ENCODE measurements around the gene CAMKV. TPM values are rescaled to one million over a fixed set of nuclear protein-coding genes. Genes with fewer than 3 reads are reported as not detected.

Gene CAMKV
- total RNA-seq, 1 donor from 2014 or later, result 10.6 TPM

- Mint-ChIP-seq H3K36me3 (no peaks in the 10 kb centered on the region), H3K27ac (peak within 1 kb of the TSS; percentile 65), H3K4me3 (peak within 1 kb of the TSS; percentile 65), H3K27me3 (no peaks in the 10 kb centered on the region), H3K4me1 (ENCODE audit: unreplicated experiment) (peaks cover 5% of the 10 kb centered on the region), H3K9me3 (no peaks in the 10 kb centered on the region)
- no peak for TF ChIP-seq CTCF (conservative IDR thresholded peaks at IDR 0.05)
- DNase-seq (ENCODE audit: extremely low spot score, unreplicated experiment), result peak; percentile 80
Measured at GRCh38 chr3:49903451-49904424, 34.0 kb upstream of the CAMKV start, which contains the start of gene MST1R. TSS of gene MST1R (minus strand) at chr3:49903873. CDS start at chr3:49903609, 264 bp downstream.

GRCh38 chr3:49902511-49903345 is 33.0 kb upstream of the CAMKV start:
- Mint-ChIP-seq H3K27me3 (no peaks in the 10 kb centered on the region), H3K4me1 (ENCODE audit: unreplicated experiment) (peaks cover 5% of the 10 kb centered on the region), H3K36me3 (no peaks in the 10 kb centered on the region), H3K9me3 (no peaks in the 10 kb centered on the region), H3K4me3 (no peak overlapping the region), H3K27ac (no peak overlapping the region)
- no peak for TF ChIP-seq CTCF (conservative IDR thresholded peaks at IDR 0.05)
- no peak for DNase-seq (ENCODE audit: extremely low spot score, unreplicated experiment)

GRCh38 chr3:49901366-49902339 is 31.9 kb upstream of the CAMKV start:
- Mint-ChIP-seq H3K4me1 (ENCODE audit: unreplicated experiment) (peaks cover 5% of the 10 kb centered on the region), H3K4me3 (no peak overlapping the region), H3K36me3 (no peaks in the 10 kb centered on the region), H3K27me3 (no peaks in the 10 kb centered on the region), H3K27ac (peak overlapping the region; percentile 50), H3K9me3 (no peaks in the 10 kb centered on the region)
- no peak for TF ChIP-seq CTCF (conservative IDR thresholded peaks at IDR 0.05)
- no peak for DNase-seq (ENCODE audit: extremely low spot score, unreplicated experiment)

- Mint-ChIP-seq H3K4me1 (ENCODE audit: unreplicated experiment) (no peaks in the 10 kb centered on the region), H3K27me3 (no peaks in the 10 kb centered on the region), H3K9me3 (no peaks in the 10 kb centered on the region), H3K27ac (peak overlapping the region; percentile 50), H3K36me3 (no peaks in the 10 kb centered on the region), H3K4me3 (no peak overlapping the region)
- no peak for TF ChIP-seq CTCF (conservative IDR thresholded peaks at IDR 0.05)
- DNase-seq (ENCODE audit: extremely low spot score, unreplicated experiment), result no peak
Measured at GRCh38 chr3:49900491-49901153, 30.9 kb upstream of the CAMKV start.
